HepG2 (cell line): ENCODE measurements around the gene TSPAN8. TPM values are rescaled to one million over a fixed set of nuclear protein-coding genes. Genes with fewer than 3 reads are reported as not detected.
A peak's percentile ranks its signal among the peaks of the same experiment; 100 is the strongest.

Experiments used
- ATF1 ChIP-seq: IDR thresholded peaks from 2 replicates; pipeline ENCODE4 v1.6.1; 2016; ENCODE audit warnings: mild to moderate bottlenecking, control low read depth
- BCL6 ChIP-seq: IDR thresholded peaks from 2 replicates; pipeline ENCODE4 v1.6.1; 2016; ENCODE audit warnings: missing genetic modification reagents, missing compliant biosample characterization
- BHLHE40 ChIP-seq: IDR thresholded peaks from 2 replicates; pipeline ENCODE4 v1.6.1; 2011; ENCODE audit warnings: low read length, improper control_type of control experiment
- ELF4 ChIP-seq: sonication (generic); formaldehyde crosslinking; IDR thresholded peaks from 2 replicates; pipeline ENCODE4 v1.5.0; 2020; ENCODE audit warnings: missing genetic modification reagents, mild to moderate bottlenecking, moderate library complexity, borderline replicate concordance
- ISL2 ChIP-seq: sonication (generic); formaldehyde crosslinking; IDR thresholded peaks from 2 replicates; pipeline ENCODE4 v1.5.0; 2020; ENCODE audit warnings: missing genetic modification reagents
- JARID2 ChIP-seq: sonication (generic); formaldehyde crosslinking; IDR thresholded peaks from 2 replicates; pipeline ENCODE4 v1.8.1; 2023; ENCODE audit warnings: missing genetic modification reagents, inconsistent platforms; ENCODE audit not compliant: insufficient replicate concordance
- KMT2B ChIP-seq: IDR thresholded peaks from 2 replicates; pipeline ENCODE4 v1.6.1; 2016; ENCODE audit warnings: missing genetic modification reagents, missing compliant biosample characterization
- POGZ ChIP-seq: sonication (generic); formaldehyde crosslinking; IDR thresholded peaks from 2 replicates; pipeline ENCODE4 v1.4.0; 2020; ENCODE audit warnings: mild to moderate bottlenecking, missing genetic modification reagents
- PTBP1 ChIP-seq: fragments of 200-400 bp; formaldehyde crosslinking; IDR thresholded peaks from 2 replicates; pipeline ENCODE4 v1.6.1; 2018; ENCODE audit warnings: low read length, low read depth; ENCODE audit not compliant: poor library complexity, severe bottlenecking
- REL ChIP-seq: sonication (generic); formaldehyde crosslinking; conservative IDR thresholded peaks from 2 replicates; pipeline ENCODE4 v1.8.0; 2022; ENCODE audit warnings: mild to moderate bottlenecking, missing genetic modification reagents, moderate library complexity
- SRY ChIP-seq: sonication (generic); formaldehyde crosslinking; IDR thresholded peaks from 2 replicates; pipeline ENCODE4 v1.8.0; 2022; ENCODE audit warnings: mild to moderate bottlenecking, missing genetic modification reagents
- TCF7 ChIP-seq: sonication (generic); IDR thresholded peaks from 2 replicates; pipeline ENCODE4 v1.6.1; 2016; ENCODE audit warnings: antibody characterized with exemption, low read depth
- ZFP36L1 ChIP-seq: sonication (generic); formaldehyde crosslinking; IDR thresholded peaks from 2 replicates; pipeline ENCODE4 v1.8.0; 2022; ENCODE audit warnings: mild to moderate bottlenecking, missing genetic modification reagents, moderate library complexity
- ZNF430 ChIP-seq: sonication (generic); formaldehyde crosslinking; IDR thresholded peaks from 2 replicates; pipeline ENCODE4 v1.9.0; 2021; ENCODE audit warnings: mild to moderate bottlenecking, missing genetic modification reagents
- ZNF44 ChIP-seq: sonication (generic); formaldehyde crosslinking; IDR thresholded peaks from 2 replicates; pipeline ENCODE4 v1.5.1; 2020; ENCODE audit warnings: mild to moderate bottlenecking, missing genetic modification reagents
- ZNF547 ChIP-seq: sonication (generic); formaldehyde crosslinking; IDR thresholded peaks from 2 replicates; pipeline ENCODE4 v1.5.1; 2020; ENCODE audit warnings: mild to moderate bottlenecking, missing genetic modification reagents
- ZNF75D ChIP-seq: sonication (generic); formaldehyde crosslinking; IDR thresholded peaks from 2 replicates; pipeline ENCODE4 v1.8.1; 2023; ENCODE audit warnings: missing genetic modification reagents, mild to moderate bottlenecking, borderline replicate concordance
- ZNF761 ChIP-seq: sonication (generic); formaldehyde crosslinking; conservative IDR thresholded peaks from 2 replicates; pipeline ENCODE4 v1.4.0; 2020; ENCODE audit warnings: mild to moderate bottlenecking, missing genetic modification reagents
- polyA plus RNA-seq, 8 experiments: library from polyadenylated mRNA; depleted of rRNA in 3 of 8; stranded (reverse) in 7 of 8; unstranded in 1 of 8; fragments of >200 nt; fragmentation: Illumina TruSeq in 4 of 8; extraction: Trizol in 4 of 8; gene quantifications; 2 replicates each; pipeline versions ENCODE4 v1.2.1 to v1.2.3, GENCODE V29; 2011 to 2016; ENCODE audit warnings: low read depth in 4 of 8, missing spikeins in 1 of 8, mixed read lengths in 1 of 8; ENCODE audit not compliant: insufficient read depth in 1 of 8
- total RNA-seq, 5 experiments: library from RNA; depleted of rRNA; stranded (reverse); fragments of >200 nt; fragmentation: Illumina TruSeq; extraction: Trizol; gene quantifications; 2 replicates each; pipeline ENCODE4 v1.2.3, GENCODE V29; 2016; ENCODE audit warnings: low read depth in 1 of 5
- TF ChIP-seq, protein P1 (sequence below): IDR thresholded peaks from 2 replicates; pipeline ENCODE4 v1.6.1; 2016; ENCODE audit warnings: missing compliant biosample characterization, missing genetic modification reagents, borderline replicate concordance
- TF ChIP-seq, protein P2 (sequence below): sonication (generic); formaldehyde crosslinking; IDR thresholded peaks from 2 replicates; pipeline ENCODE4 v1.5.0; 2020; ENCODE audit warnings: mild to moderate bottlenecking, missing genetic modification reagents, borderline replicate concordance
- TF ChIP-seq, protein P3 (sequence below): sonication (generic); formaldehyde crosslinking; IDR thresholded peaks from 2 replicates; pipeline ENCODE4 v1.4.0; 2020; ENCODE audit warnings: missing genetic modification reagents
- TF ChIP-seq, protein P4 (sequence below): sonication (generic); formaldehyde crosslinking; IDR thresholded peaks from 2 replicates; pipeline ENCODE4 v1.8.1; 2023; ENCODE audit warnings: mild to moderate bottlenecking, missing genetic modification reagents, borderline replicate concordance

The TSPAN8 gene
- total and polyA plus RNA-seq, 2 of the 13 experiments (the other 11 are each of a cell fraction or from before 2014, with no cell fraction given) = 3.4 to 3.9 TPM

DNA sequence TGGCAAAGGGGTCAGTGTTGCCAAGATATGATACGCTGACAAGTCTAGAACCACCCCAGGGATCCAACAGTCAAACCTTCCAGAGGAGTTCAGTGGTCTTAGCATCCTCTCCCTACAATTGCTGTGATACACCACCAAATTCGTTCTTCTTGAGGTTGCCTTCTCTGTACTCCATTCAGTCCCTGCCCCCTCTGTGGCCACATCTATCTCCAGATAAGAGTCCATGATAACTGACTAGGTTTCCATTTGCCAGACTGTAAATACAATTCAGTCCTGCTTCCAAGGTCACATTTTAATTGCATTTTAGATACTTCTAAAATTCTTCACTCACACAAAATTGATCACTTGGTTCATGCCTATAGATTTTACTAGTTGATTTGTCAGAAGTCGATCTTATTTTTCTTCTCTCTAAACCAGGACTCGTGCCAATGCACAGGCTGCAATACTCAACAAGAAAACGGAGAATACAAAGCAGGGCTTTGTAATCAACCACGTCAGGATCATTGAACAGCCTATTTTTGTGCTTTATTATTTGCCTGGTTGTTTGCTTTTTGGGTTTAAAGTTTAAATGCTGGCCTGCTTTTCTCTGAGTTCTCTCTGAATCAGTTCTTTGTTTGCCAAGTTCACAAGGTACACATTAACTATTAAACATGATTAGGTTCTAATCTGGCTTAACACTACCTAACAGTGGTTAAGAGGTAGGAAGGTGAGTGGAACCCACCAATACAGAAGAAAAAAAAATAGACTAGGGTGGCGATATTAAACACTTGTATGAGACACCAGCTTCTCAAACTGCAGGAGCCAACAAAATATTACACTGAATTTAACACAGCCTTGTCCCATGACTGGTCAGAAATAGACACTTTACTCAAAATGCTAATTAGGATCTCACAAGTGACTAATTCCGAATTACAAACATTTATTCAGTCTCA, 5.3 kb upstream of the TSPAN8 start (continued):
- TF ChIP-seq, protein P1, sequence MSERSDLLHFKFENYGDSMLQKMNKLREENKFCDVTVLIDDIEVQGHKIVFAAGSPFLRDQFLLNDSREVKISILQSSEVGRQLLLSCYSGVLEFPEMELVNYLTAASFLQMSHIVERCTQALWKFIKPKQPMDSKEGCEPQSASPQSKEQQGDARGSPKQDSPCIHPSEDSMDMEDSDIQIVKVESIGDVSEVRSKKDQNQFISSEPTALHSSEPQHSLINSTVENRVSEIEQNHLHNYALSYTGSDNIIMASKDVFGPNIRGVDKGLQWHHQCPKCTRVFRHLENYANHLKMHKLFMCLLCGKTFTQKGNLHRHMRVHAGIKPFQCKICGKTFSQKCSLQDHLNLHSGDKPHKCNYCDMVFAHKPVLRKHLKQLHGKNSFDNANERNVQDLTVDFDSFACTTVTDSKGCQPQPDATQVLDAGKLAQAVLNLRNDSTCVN = no peak
- TF ChIP-seq BHLHE40 (0 out of 2 replicates have a peak, but pooled peaks have one; percentile 44), SRY (CRISPR knock-in tag) (no peak), ELF4 (no peak), BCL6 (CRISPR knock-in tag) (peak; percentile 80), ZNF761 (CRISPR knock-in tag) (0 out of 2 replicates have a peak, but pooled peaks have one; percentile 37), TCF7 (peak; percentile 70), JARID2 (CRISPR knock-in tag) (no peak), ISL2 (CRISPR knock-in tag) (peak; percentile 81; the same call in 1 of the 2 replicates), PTBP1 (no peak), ZNF75D (no peak), KMT2B (CRISPR knock-in tag) (no peak), REL (CRISPR knock-in tag) (no peak), ZNF547 (CRISPR knock-in tag) (no peak), ATF1 (CRISPR knock-in tag) (peak; percentile 62; the same call in 1 of the 2 replicates), ZNF430 (0 out of 2 replicates have a peak, but pooled peaks have one; percentile 43), ZNF44 (no peak), POGZ (CRISPR knock-in tag) (peak; percentile 68; the same call in 1 of the 2 replicates), ZFP36L1 (CRISPR knock-in tag) (no peak)
- TF ChIP-seq, protein P2, sequence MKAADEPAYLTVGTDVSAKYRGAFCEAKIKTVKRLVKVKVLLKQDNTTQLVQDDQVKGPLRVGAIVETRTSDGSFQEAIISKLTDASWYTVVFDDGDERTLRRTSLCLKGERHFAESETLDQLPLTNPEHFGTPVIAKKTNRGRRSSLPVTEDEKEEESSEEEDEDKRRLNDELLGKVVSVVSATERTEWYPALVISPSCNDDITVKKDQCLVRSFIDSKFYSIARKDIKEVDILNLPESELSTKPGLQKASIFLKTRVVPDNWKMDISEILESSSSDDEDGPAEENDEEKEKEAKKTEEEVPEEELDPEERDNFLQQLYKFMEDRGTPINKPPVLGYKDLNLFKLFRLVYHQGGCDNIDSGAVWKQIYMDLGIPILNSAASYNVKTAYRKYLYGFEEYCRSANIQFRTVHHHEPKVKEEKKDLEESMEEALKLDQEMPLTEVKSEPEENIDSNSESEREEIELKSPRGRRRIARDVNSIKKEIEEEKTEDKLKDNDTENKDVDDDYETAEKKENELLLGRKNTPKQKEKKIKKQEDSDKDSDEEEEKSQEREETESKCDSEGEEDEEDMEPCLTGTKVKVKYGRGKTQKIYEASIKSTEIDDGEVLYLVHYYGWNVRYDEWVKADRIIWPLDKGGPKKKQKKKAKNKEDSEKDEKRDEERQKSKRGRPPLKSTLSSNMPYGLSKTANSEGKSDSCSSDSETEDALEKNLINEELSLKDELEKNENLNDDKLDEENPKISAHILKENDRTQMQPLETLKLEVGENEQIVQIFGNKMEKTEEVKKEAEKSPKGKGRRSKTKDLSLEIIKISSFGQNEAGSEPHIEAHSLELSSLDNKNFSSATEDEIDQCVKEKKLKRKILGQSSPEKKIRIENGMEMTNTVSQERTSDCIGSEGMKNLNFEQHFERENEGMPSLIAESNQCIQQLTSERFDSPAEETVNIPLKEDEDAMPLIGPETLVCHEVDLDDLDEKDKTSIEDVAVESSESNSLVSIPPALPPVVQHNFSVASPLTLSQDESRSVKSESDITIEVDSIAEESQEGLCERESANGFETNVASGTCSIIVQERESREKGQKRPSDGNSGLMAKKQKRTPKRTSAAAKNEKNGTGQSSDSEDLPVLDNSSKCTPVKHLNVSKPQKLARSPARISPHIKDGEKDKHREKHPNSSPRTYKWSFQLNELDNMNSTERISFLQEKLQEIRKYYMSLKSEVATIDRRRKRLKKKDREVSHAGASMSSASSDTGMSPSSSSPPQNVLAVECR = no peak; the same call in 1 of the 2 replicates
- TF ChIP-seq, protein P3, sequence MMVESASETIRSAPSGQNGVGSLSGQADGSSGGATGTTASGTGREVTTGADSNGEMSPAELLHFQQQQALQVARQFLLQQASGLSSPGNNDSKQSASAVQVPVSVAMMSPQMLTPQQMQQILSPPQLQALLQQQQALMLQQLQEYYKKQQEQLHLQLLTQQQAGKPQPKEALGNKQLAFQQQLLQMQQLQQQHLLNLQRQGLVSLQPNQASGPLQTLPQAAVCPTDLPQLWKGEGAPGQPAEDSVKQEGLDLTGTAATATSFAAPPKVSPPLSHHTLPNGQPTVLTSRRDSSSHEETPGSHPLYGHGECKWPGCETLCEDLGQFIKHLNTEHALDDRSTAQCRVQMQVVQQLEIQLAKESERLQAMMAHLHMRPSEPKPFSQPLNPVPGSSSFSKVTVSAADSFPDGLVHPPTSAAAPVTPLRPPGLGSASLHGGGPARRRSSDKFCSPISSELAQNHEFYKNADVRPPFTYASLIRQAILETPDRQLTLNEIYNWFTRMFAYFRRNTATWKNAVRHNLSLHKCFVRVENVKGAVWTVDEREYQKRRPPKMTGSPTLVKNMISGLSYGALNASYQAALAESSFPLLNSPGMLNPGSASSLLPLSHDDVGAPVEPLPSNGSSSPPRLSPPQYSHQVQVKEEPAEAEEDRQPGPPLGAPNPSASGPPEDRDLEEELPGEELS (CRISPR knock-in tag) = peak; percentile 82
- TF ChIP-seq, protein P4, sequence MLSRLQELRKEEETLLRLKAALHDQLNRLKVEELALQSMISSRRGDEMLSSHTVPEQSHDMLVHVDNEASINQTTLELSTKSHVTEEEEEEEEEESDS = no peak
